Right atrium auricular region (tissue), 2 donors: ENCODE measurements around the gene IGFBP6. TPM values are rescaled to one million over a fixed set of nuclear protein-coding genes. Genes with fewer than 3 reads are reported as not detected.

ENCODE experiments used
- DNase-seq: peaks from one replicate; pipeline ENCODE4 v3.0.0-alpha.2; 2019; ENCODE audit warnings: low spot score
- H3K27ac ChIP-seq, 2 donors: fragments of 200-600 bp; sonication (generic); 1 replicate in 1 of 2; 2 replicates in 1 of 2; pipeline ENCODE4 v1.5.1; 2016 to 2019
- H3K27me3 ChIP-seq, 2 donors: fragments of 200-600 bp; sonication (generic); one replicate each; pipeline versions ENCODE4 v1.5.1 to v1.6.0; 2017 to 2019
- H3K36me3 ChIP-seq: fragments of 200-600 bp; sonication (generic); one replicate; pipeline ENCODE4 v1.5.1; 2016
- H3K4me1 ChIP-seq, 2 donors: fragments of 200-600 bp; sonication (generic); one replicate each; pipeline versions ENCODE4 v1.5.1 to v1.6.0; 2017 to 2019
- H3K4me3 ChIP-seq, 2 donors: fragments of 200-600 bp; sonication (generic); 1 replicate in 1 of 2; 2 replicates in 1 of 2; pipeline ENCODE4 v1.5.1; 2017 to 2019; ENCODE audit warnings: mild to moderate bottlenecking in 1 of 2, moderate library complexity in 1 of 2
- H3K9me3 ChIP-seq, 2 donors: fragments of 200-600 bp; sonication (generic); one replicate each; pipeline ENCODE4 v1.5.1; 2019
- total RNA-seq, 2 donors: library from RNA; depleted of rRNA; stranded (reverse); fragments of >200 nt; gene quantifications; one replicate each; pipeline ENCODE4 v1.1.0, GENCODE V29; 2016
- TF ChIP-seq, protein P1 (sequence below), 2 donors: fragments of 200-600 bp; sonication (generic); IDR thresholded peaks; one replicate each; pipeline ENCODE4 v1.5.1; 2019; ENCODE audit warnings: antibody characterized with exemption in 2 of 2

The IGFBP6 gene
- total RNA-seq, 2 donors from 2014 or later: 99.0 to 358 TPM

- Histone ChIP-seq H3K4me3 (no peak overlapping the region), H3K9me3 (peaks cover 0 to 16% of the 10 kb centered on the region in 2 donors), H3K27ac (no peak overlapping the region), H3K27me3 (no peaks in the 10 kb centered on the region), H3K36me3 (no peaks in the 10 kb centered on the region), H3K4me1 (no peaks in the 10 kb centered on the region)
- TF ChIP-seq, protein P1, sequence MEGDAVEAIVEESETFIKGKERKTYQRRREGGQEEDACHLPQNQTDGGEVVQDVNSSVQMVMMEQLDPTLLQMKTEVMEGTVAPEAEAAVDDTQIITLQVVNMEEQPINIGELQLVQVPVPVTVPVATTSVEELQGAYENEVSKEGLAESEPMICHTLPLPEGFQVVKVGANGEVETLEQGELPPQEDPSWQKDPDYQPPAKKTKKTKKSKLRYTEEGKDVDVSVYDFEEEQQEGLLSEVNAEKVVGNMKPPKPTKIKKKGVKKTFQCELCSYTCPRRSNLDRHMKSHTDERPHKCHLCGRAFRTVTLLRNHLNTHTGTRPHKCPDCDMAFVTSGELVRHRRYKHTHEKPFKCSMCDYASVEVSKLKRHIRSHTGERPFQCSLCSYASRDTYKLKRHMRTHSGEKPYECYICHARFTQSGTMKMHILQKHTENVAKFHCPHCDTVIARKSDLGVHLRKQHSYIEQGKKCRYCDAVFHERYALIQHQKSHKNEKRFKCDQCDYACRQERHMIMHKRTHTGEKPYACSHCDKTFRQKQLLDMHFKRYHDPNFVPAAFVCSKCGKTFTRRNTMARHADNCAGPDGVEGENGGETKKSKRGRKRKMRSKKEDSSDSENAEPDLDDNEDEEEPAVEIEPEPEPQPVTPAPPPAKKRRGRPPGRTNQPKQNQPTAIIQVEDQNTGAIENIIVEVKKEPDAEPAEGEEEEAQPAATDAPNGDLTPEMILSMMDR (IDR thresholded peaks at IDR 0.05): no peak
- DNase-seq: no peak
These were observed 36.3 kb downstream of the IGFBP6 start for GRCh38 chr12:53133722-53134121.

DNA sequence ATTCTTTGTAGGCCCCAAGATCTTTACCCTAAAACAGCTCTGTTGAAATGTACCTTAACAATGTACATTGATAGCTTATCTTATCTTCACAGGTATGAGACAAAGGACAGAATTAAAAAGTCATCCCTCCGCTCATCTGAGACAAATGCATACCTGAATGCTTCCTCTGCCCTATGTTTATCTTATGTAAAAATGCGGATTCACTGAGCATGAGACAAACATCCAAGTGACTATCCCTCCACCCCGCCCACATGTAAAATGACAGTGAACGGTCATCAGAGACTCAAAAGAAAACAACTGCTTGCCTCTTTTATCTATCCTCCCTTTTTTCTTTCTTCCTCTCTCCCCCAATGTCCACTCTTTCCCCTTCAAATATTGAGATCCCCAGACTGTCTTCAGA is 45.9 kb downstream of the IGFBP6 start:
- no peaks in the 10 kb centered on the region for H3K36me3 ChIP-seq
- no peaks in the 10 kb centered on the region for H3K4me1 ChIP-seq
- DNase-seq: no peak
- no peak overlapping the region for H3K4me3 ChIP-seq
- TF ChIP-seq, protein P1 (IDR thresholded peaks at IDR 0.05): no peak
- H3K27ac ChIP-seq: no peak overlapping the region
- H3K27me3 ChIP-seq: no peaks in the 10 kb centered on the region
- H3K9me3 ChIP-seq: no peaks in the 10 kb centered on the region

DNA sequence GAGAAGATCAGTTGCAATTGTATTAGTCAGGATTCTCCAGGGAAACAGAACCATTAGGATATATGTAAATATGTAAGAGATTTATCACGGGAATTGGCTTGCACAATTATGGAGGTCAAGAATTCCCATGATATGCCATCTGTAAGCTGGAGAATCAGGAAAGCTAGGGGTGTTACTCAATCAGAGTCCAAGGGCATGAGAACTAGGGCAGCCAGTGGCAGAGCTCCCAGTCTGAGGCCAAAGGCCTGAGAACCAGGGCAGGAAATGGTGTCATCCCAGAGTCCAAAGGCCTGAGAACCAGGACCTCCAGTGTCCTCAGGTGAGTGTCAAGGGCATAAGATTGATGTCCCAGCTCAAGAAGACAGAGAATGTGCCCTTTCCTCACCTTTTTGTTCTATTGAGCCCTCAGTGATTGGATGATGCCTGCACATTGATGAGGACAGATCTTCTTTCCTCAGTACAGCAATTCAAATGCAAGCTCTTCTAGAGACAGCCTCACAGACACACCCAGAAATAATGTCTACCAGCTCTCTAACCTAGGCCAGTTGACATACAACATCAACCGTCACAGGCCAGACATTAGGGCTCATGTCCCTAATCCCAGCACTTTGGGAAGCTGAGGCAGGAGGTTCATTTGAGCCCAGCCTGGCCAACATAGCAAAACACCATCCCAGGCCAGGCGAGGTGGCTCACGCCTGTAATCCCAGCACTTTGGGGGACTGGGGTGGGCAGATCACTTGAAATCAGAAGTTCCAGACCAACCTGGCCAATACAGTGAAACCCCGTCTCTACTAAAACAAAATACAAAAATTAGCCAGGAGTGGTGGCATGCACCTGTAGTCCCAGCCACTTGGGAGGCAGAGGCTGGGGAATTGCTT is 48.2 kb downstream of the IGFBP6 start:
- TF ChIP-seq, protein P1 (IDR thresholded peaks at IDR 0.05): no peak
- no peaks in the 10 kb centered on the region for H3K9me3 ChIP-seq
- no peaks in the 10 kb centered on the region for H3K27me3 ChIP-seq
- no peaks in the 10 kb centered on the region for H3K4me1 ChIP-seq
- no peak overlapping the region for H3K4me3 ChIP-seq
- H3K27ac ChIP-seq: no peak overlapping the region
- H3K36me3 ChIP-seq: no peaks in the 10 kb centered on the region
- DNase-seq: no peak

GRCh38 chr12:53147181-53147580 is 49.7 kb downstream of the IGFBP6 start:
- Histone ChIP-seq H3K36me3 (no peaks in the 10 kb centered on the region), H3K27ac (no peak overlapping the region), H3K4me3 (no peak overlapping the region), H3K9me3 (no peaks in the 10 kb centered on the region), H3K4me1 (no peaks in the 10 kb centered on the region), H3K27me3 (no peaks in the 10 kb centered on the region)
- TF ChIP-seq, protein P1 (IDR thresholded peaks at IDR 0.05): no peak
- DNase-seq: no peak

- TF ChIP-seq, protein P1 (IDR thresholded peaks at IDR 0.05): no peak
- Histone ChIP-seq H3K27me3 (no peaks in the 10 kb centered on the region), H3K4me3 (no peak overlapping the region), H3K36me3 (no peaks in the 10 kb centered on the region), H3K4me1 (no peaks in the 10 kb centered on the region), H3K9me3 (no peaks in the 10 kb centered on the region), H3K27ac (no peak overlapping the region)
- no peak for DNase-seq
These were observed 50.2 kb downstream of the IGFBP6 start for GRCh38 chr12:53147653-53148052.
